ENCODE measurements around the gene SSR1. TPM values are rescaled to one million over a fixed set of nuclear protein-coding genes. Genes with fewer than 3 reads are reported as not detected.
A peak's percentile ranks its signal among the peaks of the same experiment; 100 is the strongest.

Gene SSR1
- polyA plus RNA-seq (2012; ENCODE audit: insufficient read length, low read depth), result 122 TPM

DNA sequence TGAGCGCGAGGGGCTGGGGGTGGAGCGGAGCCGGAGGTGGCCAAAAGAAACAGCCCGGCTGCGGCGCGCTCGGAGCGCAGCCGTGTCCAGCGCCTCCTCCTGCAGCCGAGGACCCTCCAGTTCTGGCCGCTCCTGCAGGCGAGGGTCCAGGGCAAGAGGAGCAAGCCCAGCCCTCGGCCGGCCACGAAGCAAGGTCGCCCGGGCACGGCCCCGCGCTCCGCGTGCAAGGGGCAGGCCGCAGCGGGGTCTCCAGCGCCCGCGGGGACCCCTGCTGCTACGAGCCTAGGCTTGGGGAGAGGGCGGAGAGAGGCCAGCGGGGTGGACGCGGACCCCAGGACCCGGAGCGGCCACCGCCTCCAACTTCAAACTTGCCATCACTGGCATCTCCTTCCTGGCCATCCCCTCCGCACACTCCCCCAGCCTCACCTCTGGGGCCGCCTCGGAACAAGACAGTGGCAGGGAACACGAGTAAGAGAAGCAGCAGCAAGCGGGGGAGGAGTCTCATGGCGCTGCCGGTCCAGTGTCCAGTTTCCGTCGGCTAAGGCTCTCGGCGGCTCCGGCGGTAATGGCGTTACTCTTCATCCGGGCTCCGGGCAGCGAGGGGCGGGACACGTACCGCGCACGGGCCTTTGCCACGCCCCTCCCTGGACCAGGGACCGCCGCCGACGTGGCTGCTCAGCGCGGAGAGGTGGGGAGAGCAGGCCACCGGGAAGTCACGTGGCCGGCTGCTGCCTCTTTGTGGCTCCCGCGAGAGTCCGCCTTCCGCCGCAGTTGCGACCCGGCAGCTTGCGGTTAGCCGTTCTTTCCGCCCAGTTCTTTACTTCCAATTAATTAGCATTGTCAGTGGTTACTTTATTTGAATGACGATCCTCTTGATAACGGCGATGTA is at the start of gene SSR1:
TSS of gene SSR1 (minus strand) at position 584 of the 889 bp plus-strand sequence. CDS start at position 505, 79 bp downstream.
- peak; percentile 95 for TF ChIP-seq FOXP2 (optimal IDR thresholded peaks at IDR 0.05; ENCODE audit: borderline replicate concordance, extremely low read depth, extremely low read length, insufficient read depth)
- peak; percentile 13; the same call in 1 of the 2 replicates for TF ChIP-seq SIN3A (IDR thresholded peaks at IDR 0.05; ENCODE audit: borderline replicate concordance, insufficient read depth, low read length)
- peak in 1 of 2 experiments; percentile 51; a peak in 1 of 4 replicates for TF ChIP-seq REST (IDR thresholded peaks at IDR 0.05; ENCODE audit: insufficient read depth in 1 of 2, low read depth in 2 of 2, low read length in 2 of 2)
- peak; percentile 89 for TF ChIP-seq TAF1 (IDR thresholded peaks at IDR 0.05; ENCODE audit: borderline replicate concordance, insufficient read depth, low read length)
- TF ChIP-seq POLR2AphosphoS5 (IDR thresholded peaks at IDR 0.05; ENCODE audit: low read depth, low read length), result peak; percentile 98

GRCh38 chr6:7343546-7344475 is 30.8 kb upstream of the SSR1 start:
- TF ChIP-seq SIN3A (IDR thresholded peaks at IDR 0.05; ENCODE audit: borderline replicate concordance, insufficient read depth, low read length) (no peak), REST (IDR thresholded peaks at IDR 0.05; ENCODE audit: insufficient read depth in 1 of 2, low read depth in 2 of 2, low read length in 2 of 2) (no peak), TAF1 (IDR thresholded peaks at IDR 0.05; ENCODE audit: borderline replicate concordance, insufficient read depth, low read length) (no peak), POLR2AphosphoS5 (IDR thresholded peaks at IDR 0.05; ENCODE audit: low read depth, low read length) (no peak), FOXP2 (optimal IDR thresholded peaks at IDR 0.05; ENCODE audit: borderline replicate concordance, extremely low read depth, extremely low read length, insufficient read depth) (no peak)

- TF ChIP-seq FOXP2 (optimal IDR thresholded peaks at IDR 0.05; ENCODE audit: borderline replicate concordance, extremely low read depth, extremely low read length, insufficient read depth) (no peak), SIN3A (IDR thresholded peaks at IDR 0.05; ENCODE audit: borderline replicate concordance, insufficient read depth, low read length) (no peak), TAF1 (IDR thresholded peaks at IDR 0.05; ENCODE audit: borderline replicate concordance, insufficient read depth, low read length) (no peak), POLR2AphosphoS5 (IDR thresholded peaks at IDR 0.05; ENCODE audit: low read depth, low read length) (no peak), REST (IDR thresholded peaks at IDR 0.05; ENCODE audit: insufficient read depth in 1 of 2, low read depth in 2 of 2, low read length in 2 of 2) (no peak)
Measured at GRCh38 chr6:7341989-7342742, 29.2 kb upstream of the SSR1 start.

DNA sequence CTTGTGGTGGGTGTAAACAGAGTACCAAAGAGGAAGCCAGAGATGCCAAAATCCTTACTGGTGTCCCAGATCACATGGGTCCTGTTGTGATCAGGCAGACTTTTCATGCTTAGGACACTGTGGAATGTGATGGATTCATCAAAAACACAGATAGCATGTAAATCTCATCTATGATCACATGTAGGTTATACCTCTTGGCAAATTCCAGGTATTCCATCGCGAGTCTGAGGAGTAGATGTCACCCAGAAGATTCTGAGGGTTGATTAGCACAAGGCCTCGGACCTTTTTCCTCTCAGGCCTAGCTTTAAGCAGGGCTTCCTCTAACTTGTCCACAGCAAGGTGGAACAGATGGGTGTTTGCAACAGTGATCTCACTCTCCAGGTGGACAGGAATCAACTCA is 28.3 kb upstream of the SSR1 start:
- no peak for TF ChIP-seq SIN3A (IDR thresholded peaks at IDR 0.05; ENCODE audit: borderline replicate concordance, insufficient read depth, low read length)
- TF ChIP-seq REST (IDR thresholded peaks at IDR 0.05; ENCODE audit: insufficient read depth in 1 of 2, low read depth in 2 of 2, low read length in 2 of 2), result no peak
- TF ChIP-seq FOXP2 (optimal IDR thresholded peaks at IDR 0.05; ENCODE audit: borderline replicate concordance, extremely low read depth, extremely low read length, insufficient read depth), result no peak
- TF ChIP-seq TAF1 (IDR thresholded peaks at IDR 0.05; ENCODE audit: borderline replicate concordance, insufficient read depth, low read length), result no peak
- TF ChIP-seq POLR2AphosphoS5 (IDR thresholded peaks at IDR 0.05; ENCODE audit: low read depth, low read length), result no peak

Measured in PFSK-1 (cell line).